Mesothelial cell of epicardium (in vitro differentiated cells): ENCODE results near the gene TSPAN18. TPM values are rescaled to one million over a fixed set of nuclear protein-coding genes. Genes with fewer than 3 reads are reported as not detected.

Experiments
- DNase-seq, 2 experiments: peaks; one replicate each; pipeline ENCODE4 v3.0.0; 2021; ENCODE audit warnings: low spot score in 2 of 2; ENCODE audit not compliant: unreplicated experiment in 2 of 2
- H3K27ac Mint-ChIP-seq: 2 replicates; pipeline ENCODE4 v1.8.0; 2021; ENCODE audit warnings: mixed read lengths
- H3K27me3 Mint-ChIP-seq: 2 replicates; pipeline ENCODE4 v1.8.0; 2021; ENCODE audit warnings: low read depth, mixed read lengths
- H3K36me3 Mint-ChIP-seq: 2 replicates; pipeline ENCODE4 v1.8.0; 2021; ENCODE audit warnings: mixed read lengths
- H3K4me1 Mint-ChIP-seq: 2 replicates; pipeline ENCODE4 v1.8.0; 2021; ENCODE audit warnings: mixed read lengths
- H3K4me3 Mint-ChIP-seq: 2 replicates; pipeline ENCODE4 v1.8.0; 2021; ENCODE audit warnings: mild to moderate bottlenecking, moderate library complexity, mixed read lengths
- H3K9me3 Mint-ChIP-seq: 2 replicates; pipeline ENCODE4 v1.8.0; 2021; ENCODE audit warnings: mixed read lengths
- total RNA-seq: library from RNA; stranded (reverse); gene quantifications from 3 replicates; pipeline ENCODE4 v1.2.1, GENCODE V29; 2021
- TF ChIP-seq, protein P1 (sequence below): fragments of 200-600 bp; sonication (generic); IDR thresholded peaks from one replicate; pipeline ENCODE4 v1.5.0; 2021; ENCODE audit warnings: antibody characterized with exemption; ENCODE audit not compliant: unreplicated experiment

TSPAN18 gene
- total RNA-seq, 1 donor from 2014 or later = 47.4 TPM

DNA sequence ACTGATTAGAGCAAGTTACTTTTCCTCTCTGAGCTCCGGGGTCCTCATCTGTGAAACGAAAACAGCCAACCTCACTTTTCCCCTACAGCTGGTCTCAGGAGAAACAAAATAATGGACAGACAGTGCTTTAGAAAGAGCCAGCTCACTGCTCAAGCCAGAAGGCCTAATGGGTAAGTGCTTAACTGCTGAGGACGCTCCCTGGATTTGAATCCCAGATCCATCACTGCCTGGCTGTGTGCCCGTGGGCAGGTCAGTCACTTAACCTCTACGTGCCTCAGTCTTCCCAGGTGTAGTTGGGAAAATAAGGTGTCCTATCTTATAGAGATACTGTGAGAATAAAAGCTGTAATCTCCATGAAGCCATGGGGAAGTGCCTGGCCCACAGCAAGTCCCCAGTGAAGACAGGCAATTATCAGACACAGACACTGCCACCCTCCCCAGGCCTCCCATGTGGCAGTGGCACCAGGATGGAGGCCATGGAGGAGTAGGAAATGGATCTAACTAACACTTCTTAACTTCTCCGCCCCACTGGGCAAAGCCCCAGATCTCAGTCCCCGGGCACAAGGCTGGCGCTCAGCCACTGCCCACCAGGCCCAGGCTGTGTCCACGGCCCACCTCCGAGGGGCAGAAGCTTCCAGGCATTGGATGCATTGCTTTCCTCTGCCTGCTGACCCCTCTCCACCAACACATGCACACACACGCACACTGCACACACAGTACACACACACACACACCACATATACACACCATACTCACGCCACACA lies 214.7 kb downstream of the TSPAN18 start:
- H3K9me3 Mint-ChIP-seq = no peaks in the 10 kb centered on the region
- no peaks in the 10 kb centered on the region for H3K27me3 Mint-ChIP-seq
- TF ChIP-seq, protein P1, sequence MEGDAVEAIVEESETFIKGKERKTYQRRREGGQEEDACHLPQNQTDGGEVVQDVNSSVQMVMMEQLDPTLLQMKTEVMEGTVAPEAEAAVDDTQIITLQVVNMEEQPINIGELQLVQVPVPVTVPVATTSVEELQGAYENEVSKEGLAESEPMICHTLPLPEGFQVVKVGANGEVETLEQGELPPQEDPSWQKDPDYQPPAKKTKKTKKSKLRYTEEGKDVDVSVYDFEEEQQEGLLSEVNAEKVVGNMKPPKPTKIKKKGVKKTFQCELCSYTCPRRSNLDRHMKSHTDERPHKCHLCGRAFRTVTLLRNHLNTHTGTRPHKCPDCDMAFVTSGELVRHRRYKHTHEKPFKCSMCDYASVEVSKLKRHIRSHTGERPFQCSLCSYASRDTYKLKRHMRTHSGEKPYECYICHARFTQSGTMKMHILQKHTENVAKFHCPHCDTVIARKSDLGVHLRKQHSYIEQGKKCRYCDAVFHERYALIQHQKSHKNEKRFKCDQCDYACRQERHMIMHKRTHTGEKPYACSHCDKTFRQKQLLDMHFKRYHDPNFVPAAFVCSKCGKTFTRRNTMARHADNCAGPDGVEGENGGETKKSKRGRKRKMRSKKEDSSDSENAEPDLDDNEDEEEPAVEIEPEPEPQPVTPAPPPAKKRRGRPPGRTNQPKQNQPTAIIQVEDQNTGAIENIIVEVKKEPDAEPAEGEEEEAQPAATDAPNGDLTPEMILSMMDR = no peak
- H3K27ac Mint-ChIP-seq = no peak overlapping the region
- no peak overlapping the region for H3K4me3 Mint-ChIP-seq
- DNase-seq = no peak
- peaks cover 25% of the 10 kb centered on the region for H3K4me1 Mint-ChIP-seq
- H3K36me3 Mint-ChIP-seq = peaks cover 5% of the 10 kb centered on the region

DNA sequence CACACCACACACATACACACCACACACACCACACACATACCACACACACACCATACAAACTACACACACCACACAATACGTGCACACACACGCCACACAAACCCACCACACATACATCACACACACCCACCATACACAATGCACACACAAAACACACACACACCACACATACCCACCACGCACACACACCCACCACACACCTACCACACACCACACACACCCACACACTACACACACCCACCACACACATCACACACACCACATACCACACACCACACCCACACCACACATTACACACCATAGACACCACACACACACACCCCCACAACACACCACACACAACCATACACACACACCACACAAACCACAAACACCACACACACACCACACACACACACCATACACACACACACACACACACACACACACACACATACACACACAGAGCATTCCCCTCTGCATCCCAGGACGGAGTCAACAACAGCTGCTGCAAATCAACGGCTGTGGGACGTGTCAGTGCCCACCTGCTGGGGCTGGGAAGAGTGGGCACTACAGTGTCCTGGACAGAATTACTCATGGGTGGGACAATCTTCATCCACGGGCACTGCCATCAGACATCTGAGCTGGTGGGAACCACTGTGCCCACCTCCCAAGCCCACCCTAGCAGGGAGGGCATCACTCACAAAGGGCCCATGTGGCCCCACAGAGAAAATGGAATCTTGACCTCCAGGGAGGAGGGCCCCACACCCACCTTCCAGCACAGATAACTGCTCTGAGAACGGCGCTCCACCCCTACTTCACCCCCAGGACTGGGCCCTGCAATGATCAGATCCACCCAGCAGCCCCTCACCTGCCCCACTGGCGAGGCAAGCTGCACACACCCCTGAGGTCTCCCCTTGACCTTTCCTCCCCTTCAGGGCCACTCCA lies 215.5 kb downstream of the TSPAN18 start:
- Mint-ChIP-seq H3K36me3 (peaks cover 5% of the 10 kb centered on the region), H3K4me1 (peaks cover 27% of the 10 kb centered on the region), H3K27me3 (no peaks in the 10 kb centered on the region), H3K9me3 (no peaks in the 10 kb centered on the region), H3K27ac (no peak overlapping the region), H3K4me3 (no peak overlapping the region)
- DNase-seq = no peak
- TF ChIP-seq, protein P1 = no peak

DNA sequence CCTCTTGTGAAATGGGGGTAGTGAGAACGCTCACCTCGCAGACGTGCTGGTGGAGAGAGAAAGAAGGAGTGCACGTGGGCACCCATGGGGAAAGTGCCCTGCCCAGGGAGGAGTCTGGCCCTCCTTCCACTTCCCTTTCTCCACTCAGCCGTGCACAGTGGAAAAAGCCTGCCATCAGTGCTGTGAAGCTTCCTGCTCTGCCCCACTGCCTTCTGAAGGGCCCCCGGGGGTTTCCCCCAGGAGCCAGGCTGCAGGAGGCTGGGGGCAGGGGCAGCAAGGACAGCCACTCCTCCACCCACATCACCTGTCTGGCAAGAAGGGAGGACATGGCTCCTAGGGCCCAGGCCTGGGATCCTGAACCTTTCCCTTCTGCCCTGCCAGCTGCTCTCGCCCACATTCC lies 216.4 kb downstream of the TSPAN18 start:
- Mint-ChIP-seq H3K36me3 (peaks cover 5% of the 10 kb centered on the region), H3K4me1 (peaks cover 27% of the 10 kb centered on the region), H3K9me3 (no peaks in the 10 kb centered on the region), H3K4me3 (no peak overlapping the region), H3K27ac (no peak overlapping the region), H3K27me3 (no peaks in the 10 kb centered on the region)
- DNase-seq = no peak
- TF ChIP-seq, protein P1 = no peak

DNA sequence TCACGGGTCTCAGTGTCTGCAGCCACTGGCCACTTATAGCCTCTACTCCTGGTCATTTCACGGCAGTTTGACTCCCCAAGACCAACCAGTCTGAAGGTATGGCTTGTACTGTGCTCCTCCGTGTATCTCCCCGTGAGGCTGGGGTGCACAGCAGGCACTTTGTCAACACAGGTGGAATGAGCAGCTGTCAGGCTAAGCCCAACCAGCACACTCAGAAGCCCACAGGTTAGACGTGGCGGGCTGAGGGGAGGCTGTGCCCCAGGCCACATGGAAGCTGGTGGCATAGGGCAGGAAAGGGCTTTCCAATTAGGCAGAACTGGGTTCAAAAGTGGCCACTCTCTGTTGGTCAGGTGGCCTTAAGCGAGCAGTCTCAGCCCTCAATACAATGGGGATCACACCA lies 216.9 kb downstream of the TSPAN18 start:
- no peak overlapping the region for H3K4me3 Mint-ChIP-seq
- H3K4me1 Mint-ChIP-seq = peaks cover 27% of the 10 kb centered on the region
- no peaks in the 10 kb centered on the region for H3K27me3 Mint-ChIP-seq
- H3K9me3 Mint-ChIP-seq = no peaks in the 10 kb centered on the region
- TF ChIP-seq, protein P1 = no peak
- no peak overlapping the region for H3K27ac Mint-ChIP-seq
- DNase-seq = no peak
- peaks cover 5% of the 10 kb centered on the region for H3K36me3 Mint-ChIP-seq

DNA sequence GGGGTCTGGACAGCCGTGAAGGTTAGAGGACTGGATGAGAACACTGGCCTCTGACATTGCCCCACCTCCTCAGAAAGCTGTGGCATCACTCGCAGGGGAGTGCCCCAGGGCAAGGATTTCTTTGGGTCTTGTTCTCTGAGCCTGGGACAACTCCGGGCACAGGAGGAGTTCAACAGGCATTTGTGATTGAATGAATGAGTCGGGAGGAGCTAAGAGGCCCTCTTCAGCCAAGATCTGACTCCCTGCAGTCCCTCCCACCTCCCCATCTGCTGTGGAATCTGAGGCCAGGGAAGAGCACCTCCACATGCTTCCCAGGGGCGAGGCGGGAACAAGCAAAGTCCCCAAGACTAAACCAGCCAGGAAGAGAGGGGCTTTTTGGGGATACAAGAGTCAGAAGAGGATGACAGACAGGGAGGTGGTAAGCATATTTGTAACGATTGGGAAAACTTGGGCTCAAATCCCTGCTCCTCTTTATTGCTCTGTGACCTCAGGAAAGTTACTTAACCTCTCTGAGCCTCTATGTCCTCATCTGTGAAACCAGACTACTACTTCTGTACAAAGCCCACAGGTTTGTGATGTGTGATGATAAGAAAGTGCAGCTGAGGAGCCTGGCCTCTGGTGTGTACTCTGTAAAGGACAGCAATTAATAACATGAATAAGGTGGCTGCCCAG lies 217.6 kb downstream of the TSPAN18 start:
- Mint-ChIP-seq H3K27ac (peak overlapping the region; percentile 4), H3K4me3 (no peak overlapping the region), H3K27me3 (no peaks in the 10 kb centered on the region), H3K9me3 (no peaks in the 10 kb centered on the region), H3K36me3 (peaks cover 5% of the 10 kb centered on the region), H3K4me1 (peaks cover 30% of the 10 kb centered on the region)
- TF ChIP-seq, protein P1 = no peak
- no peak for DNase-seq
